Activated CD8-positive, alpha-beta T cell treated with anti-CD3 and anti-CD28 coated beads for 36 hours (primary cell): Measurements from ENCODE around the gene ERBB4. TPM values are rescaled to one million over a fixed set of nuclear protein-coding genes. Genes with fewer than 3 reads are reported as not detected.
"Not testable (repeated sequence)": the region's sequence is repeated elsewhere in the genome, so short reads cannot be mapped to it uniquely, and the experiment has no call there.

Source experiments
- ATAC-seq: fragments of 200-7000 bp; cut with Tn5 transposase; one replicate; pipeline ENCODE4 v1.10.0; 2021; ENCODE audit warnings: mild to moderate bottlenecking, moderate library complexity
- CTCF ChIA-PET: fragments of 350-600 bp; sonication (Branson Sonifier 250); formaldehyde crosslinking; loops from one replicate; lab custom pipeline; 2021; ENCODE audit warnings: antibody characterized with exemption; lab: Charles Lee
- POLR2A ChIA-PET: fragments of 350-600 bp; sonication (Branson Sonifier 250); formaldehyde crosslinking; loops from one replicate; lab custom pipeline; 2021; ENCODE audit warnings: antibody characterized with exemption; lab: Charles Lee
- DNase-seq: peaks from one replicate; pipeline ENCODE4 v3.0.0-alpha.2; 2020
- H3K27ac Mint-ChIP-seq: one replicate; pipeline ENCODE4 v1.8.0; 2021; ENCODE audit warnings: mild to moderate bottlenecking, mixed read lengths
- H3K27me3 Mint-ChIP-seq: one replicate; pipeline ENCODE4 v1.8.0; 2021; ENCODE audit warnings: mixed read lengths
- H3K36me3 Mint-ChIP-seq: one replicate; pipeline ENCODE4 v1.8.0; 2021; ENCODE audit warnings: low read depth, mixed read lengths
- H3K4me1 Mint-ChIP-seq: one replicate; pipeline ENCODE4 v1.8.0; 2021; ENCODE audit warnings: low read depth, mixed read lengths
- H3K4me3 Mint-ChIP-seq: one replicate; pipeline ENCODE4 v1.8.0; 2021; ENCODE audit warnings: mild to moderate bottlenecking, moderate library complexity, mixed read lengths
- H3K9me3 Mint-ChIP-seq: one replicate; pipeline ENCODE4 v1.8.0; 2021; ENCODE audit warnings: mixed read lengths
- intact Hi-C: fragments of 100-400 bp; cut with micrococcal nuclease; formaldehyde crosslinking; loops from one replicate; pipeline ENCODE4 v1.10.0; 2022
- total RNA-seq, 2 experiments: library from RNA; stranded (reverse); gene quantifications; one replicate each; pipeline ENCODE4 v1.2.3, GENCODE V29; 2021
- TF ChIP-seq, protein P1 (sequence below): fragments of 200-600 bp; IDR thresholded peaks from one replicate; pipeline ENCODE4 v1.8.0; 2022; ENCODE audit warnings: antibody characterized with exemption, mild to moderate bottlenecking

The ERBB4 gene
- total RNA-seq, 2 experiments from 2014 or later: not detected

DNA sequence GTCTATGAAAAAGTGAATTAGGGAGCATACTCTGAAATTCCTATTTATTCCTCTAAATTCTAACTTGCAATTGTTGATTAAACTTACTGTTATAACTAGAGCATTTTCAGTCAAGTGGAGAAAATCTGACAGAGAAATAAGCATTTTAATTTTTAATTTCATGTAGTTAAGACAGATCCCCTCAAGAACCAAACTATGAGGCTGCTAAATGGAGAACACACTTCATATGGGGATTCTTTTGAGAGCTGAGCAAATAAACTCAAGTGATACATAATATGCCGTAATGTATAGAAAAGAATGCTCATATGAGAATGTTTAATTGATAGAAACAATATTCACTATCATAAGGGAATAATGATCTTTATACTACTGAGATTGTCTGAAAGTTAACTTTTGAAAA, 340.8 kb downstream of the ERBB4 start:
- Mint-ChIP-seq H3K9me3 (peaks cover 1% of the 10 kb centered on the region), H3K27me3 (no peaks in the 10 kb centered on the region), H3K4me3 (no peak overlapping the region), H3K4me1 (no peaks in the 10 kb centered on the region), H3K27ac (no peak overlapping the region), H3K36me3 (no peaks in the 10 kb centered on the region)
- TF ChIP-seq, protein P1, sequence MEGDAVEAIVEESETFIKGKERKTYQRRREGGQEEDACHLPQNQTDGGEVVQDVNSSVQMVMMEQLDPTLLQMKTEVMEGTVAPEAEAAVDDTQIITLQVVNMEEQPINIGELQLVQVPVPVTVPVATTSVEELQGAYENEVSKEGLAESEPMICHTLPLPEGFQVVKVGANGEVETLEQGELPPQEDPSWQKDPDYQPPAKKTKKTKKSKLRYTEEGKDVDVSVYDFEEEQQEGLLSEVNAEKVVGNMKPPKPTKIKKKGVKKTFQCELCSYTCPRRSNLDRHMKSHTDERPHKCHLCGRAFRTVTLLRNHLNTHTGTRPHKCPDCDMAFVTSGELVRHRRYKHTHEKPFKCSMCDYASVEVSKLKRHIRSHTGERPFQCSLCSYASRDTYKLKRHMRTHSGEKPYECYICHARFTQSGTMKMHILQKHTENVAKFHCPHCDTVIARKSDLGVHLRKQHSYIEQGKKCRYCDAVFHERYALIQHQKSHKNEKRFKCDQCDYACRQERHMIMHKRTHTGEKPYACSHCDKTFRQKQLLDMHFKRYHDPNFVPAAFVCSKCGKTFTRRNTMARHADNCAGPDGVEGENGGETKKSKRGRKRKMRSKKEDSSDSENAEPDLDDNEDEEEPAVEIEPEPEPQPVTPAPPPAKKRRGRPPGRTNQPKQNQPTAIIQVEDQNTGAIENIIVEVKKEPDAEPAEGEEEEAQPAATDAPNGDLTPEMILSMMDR: no peak
- DNase-seq: no peak
- ChIA-PET CTCF (no interaction called here), POLR2A (no interaction called here)
- no peak for ATAC-seq
- intact Hi-C loops: no loop called here

DNA sequence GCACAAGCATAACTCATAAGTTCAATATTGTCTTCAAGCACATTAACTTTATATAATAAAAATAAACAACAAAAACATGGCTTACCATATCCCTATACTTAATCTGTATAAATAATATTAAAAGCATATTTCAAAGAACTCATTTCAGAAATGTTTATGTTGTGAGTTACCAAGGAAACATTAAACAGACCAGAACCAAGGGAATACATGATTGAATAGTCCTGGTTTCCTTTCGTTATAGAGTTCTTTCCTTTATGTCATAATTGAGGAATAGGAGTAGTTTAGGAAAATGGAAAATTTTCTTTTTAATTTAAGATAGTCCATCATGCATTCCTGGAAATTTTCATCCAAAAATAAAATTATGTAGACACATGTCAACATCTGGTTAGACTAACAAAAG, 343.0 kb downstream of the ERBB4 start:
- Mint-ChIP-seq H3K9me3 (peaks cover 1% of the 10 kb centered on the region), H3K27ac (no peak overlapping the region), H3K36me3 (no peaks in the 10 kb centered on the region), H3K27me3 (no peaks in the 10 kb centered on the region), H3K4me1 (no peaks in the 10 kb centered on the region), H3K4me3 (no peak overlapping the region)
- TF ChIP-seq, protein P1: no peak
- DNase-seq (no peak), ATAC-seq (no peak)
- intact Hi-C loops: no loop called here
- CTCF ChIA-PET: no interaction called here
- POLR2A ChIA-PET: no interaction called here

DNA sequence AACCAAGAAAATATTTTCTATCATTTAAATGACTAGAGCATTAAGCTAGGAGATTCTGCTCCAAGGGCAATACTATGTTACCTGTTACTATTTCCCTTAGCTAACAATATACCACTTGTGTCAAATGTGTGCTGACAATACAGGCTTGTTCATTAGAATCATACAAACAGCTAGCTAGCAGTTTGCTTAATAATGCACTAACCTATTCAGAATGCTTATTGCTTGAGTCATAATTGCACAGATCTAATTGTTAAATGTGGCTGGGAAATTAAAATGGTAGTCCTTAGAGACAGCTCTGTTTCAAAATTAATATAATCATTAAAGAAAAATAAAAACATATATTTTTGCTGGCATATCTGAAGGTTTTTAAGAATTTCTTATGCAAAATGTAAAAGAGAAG, 344.2 kb downstream of the ERBB4 start:
- ChIA-PET CTCF (no interaction called here), POLR2A (no interaction called here)
- Mint-ChIP-seq H3K36me3 (no peaks in the 10 kb centered on the region), H3K4me3 (no peak overlapping the region), H3K27ac (no peak overlapping the region), H3K4me1 (no peaks in the 10 kb centered on the region), H3K9me3 (peaks cover 1% of the 10 kb centered on the region), H3K27me3 (no peaks in the 10 kb centered on the region)
- intact Hi-C loops: no loop called here
- no peak for DNase-seq
- ATAC-seq: no peak
- TF ChIP-seq, protein P1: no peak

DNA sequence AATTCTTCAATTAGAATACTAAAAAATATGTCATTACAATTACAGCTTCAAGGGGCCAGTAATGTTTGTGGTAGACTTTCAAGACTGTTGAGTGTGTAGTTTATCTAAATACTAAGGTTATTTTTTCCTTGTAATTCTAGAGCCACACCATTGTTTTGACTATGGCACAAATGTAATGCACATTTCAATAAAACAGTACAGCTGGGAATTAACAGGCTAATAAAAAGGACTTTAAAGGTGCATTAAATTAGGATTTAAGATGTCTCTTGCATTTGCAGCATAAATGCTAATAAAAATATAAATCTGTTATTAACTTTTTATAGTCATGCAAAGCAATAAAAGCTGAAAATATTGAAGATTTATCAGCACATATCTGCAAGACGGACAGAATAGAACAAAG, 344.8 kb downstream of the ERBB4 start:
- intact Hi-C loops: no loop called here
- no peak for ATAC-seq
- H3K4me1 Mint-ChIP-seq: no peaks in the 10 kb centered on the region
- no peak for DNase-seq
- no peaks in the 10 kb centered on the region for H3K36me3 Mint-ChIP-seq
- H3K9me3 Mint-ChIP-seq: peaks cover 1% of the 10 kb centered on the region
- TF ChIP-seq, protein P1: no peak
- ChIA-PET POLR2A (no interaction called here), CTCF (no interaction called here)
- H3K27ac Mint-ChIP-seq: no peak overlapping the region
- H3K27me3 Mint-ChIP-seq: no peaks in the 10 kb centered on the region
- no peak overlapping the region for H3K4me3 Mint-ChIP-seq

DNA sequence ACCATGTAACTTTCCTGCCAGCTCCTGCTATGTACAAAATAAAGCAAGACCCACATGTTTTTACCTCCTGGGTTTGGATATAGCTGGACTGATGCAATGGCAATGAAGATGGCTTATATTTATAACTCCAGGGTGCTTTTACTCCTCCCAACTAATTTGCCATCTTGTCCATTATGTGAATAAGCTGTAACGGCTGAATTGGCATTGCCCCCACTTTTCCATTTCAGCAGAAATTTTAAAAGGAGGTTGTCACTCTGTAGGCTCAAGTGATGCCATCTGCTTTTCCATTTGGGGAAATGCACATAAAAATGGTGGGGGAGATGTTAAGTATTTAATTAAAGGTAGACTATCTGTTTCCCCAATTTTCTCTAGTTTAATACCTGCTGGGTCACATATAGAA, 345.5 kb downstream of the ERBB4 start:
- no peak overlapping the region for H3K27ac Mint-ChIP-seq
- TF ChIP-seq, protein P1: no peak
- H3K4me3 Mint-ChIP-seq: no peak overlapping the region
- H3K4me1 Mint-ChIP-seq: no peaks in the 10 kb centered on the region
- no peaks in the 10 kb centered on the region for H3K36me3 Mint-ChIP-seq
- CTCF ChIA-PET: no interaction called here
- H3K9me3 Mint-ChIP-seq: peaks cover 1% of the 10 kb centered on the region
- H3K27me3 Mint-ChIP-seq: no peaks in the 10 kb centered on the region
- POLR2A ChIA-PET: no interaction called here
- ATAC-seq (no peak), DNase-seq (no peak)
- intact Hi-C loops: no loop called here

DNA sequence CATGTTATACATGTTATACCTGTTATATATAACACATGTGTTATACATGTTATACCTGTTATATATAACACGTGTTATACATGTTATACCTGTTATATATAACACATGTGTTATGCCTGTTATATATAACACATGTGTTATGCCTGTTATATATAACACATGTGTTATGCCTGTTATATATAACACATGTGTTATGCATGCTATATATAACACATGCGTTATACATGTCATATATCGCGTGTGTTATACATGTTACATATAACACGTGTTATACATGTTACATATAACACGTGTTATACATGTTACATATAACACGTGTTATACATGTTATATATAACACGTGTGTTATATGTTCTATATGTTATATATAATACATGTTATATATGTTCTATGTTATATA, 347.2 kb downstream of the ERBB4 start:
- CTCF ChIA-PET, H3K4me1 Mint-ChIP-seq, intact Hi-C loops, H3K27ac Mint-ChIP-seq, POLR2A ChIA-PET, DNase-seq, H3K4me3 Mint-ChIP-seq, ATAC-seq, H3K36me3 Mint-ChIP-seq, H3K27me3 Mint-ChIP-seq, H3K9me3 Mint-ChIP-seq: not testable (repeated sequence)
